Psoas muscle (tissue), 8 donors: Measurements from ENCODE around the gene ADRA2A. TPM values are rescaled to one million over a fixed set of nuclear protein-coding genes. Genes with fewer than 3 reads are reported as not detected.

Experiments used
- ATAC-seq, 4 donors: fragments of 200-7000 bp; cut with Tn5 transposase; one replicate each; pipeline ENCODE4 v1.9.1; 2020; ENCODE audit warnings: moderate library complexity in 3 of 4, mild to moderate bottlenecking in 2 of 4
- DNase-seq, 2 donors: peaks; one replicate each; pipeline ENCODE4 v3.0.0-alpha.2; 2020
- H3K27ac ChIP-seq: fragments of 200-600 bp; one replicate; pipeline ENCODE4 v1.8.0; 2022
- H3K27me3 ChIP-seq, 3 donors: fragments of 200-600 bp in 1 of 3; one replicate each; pipeline versions ENCODE4 v1.6.1 to v1.8.0; 2013 to 2022; ENCODE audit warnings: low read length in 2 of 3, mild to moderate bottlenecking in 2 of 3, moderate library complexity in 1 of 3; ENCODE audit not compliant: insufficient read depth in 3 of 3
- H3K36me3 ChIP-seq, 2 donors: fragments of 200-600 bp in 1 of 2; one replicate each; pipeline versions ENCODE4 v1.6.1 to v1.8.0; 2013 to 2022; ENCODE audit warnings: low read depth in 1 of 2, mild to moderate bottlenecking in 1 of 2, moderate library complexity in 1 of 2; ENCODE audit not compliant: insufficient read depth in 1 of 2
- H3K4me1 ChIP-seq: fragments of 200-600 bp; one replicate; pipeline ENCODE4 v1.8.0; 2022
- H3K4me3 ChIP-seq: fragments of 200-600 bp; one replicate; pipeline ENCODE4 v1.8.0; 2022; ENCODE audit warnings: mild to moderate bottlenecking
- H3K9me3 ChIP-seq: fragments of 200-600 bp; one replicate; pipeline ENCODE4 v1.8.0; 2022
- WGBS, 3 donors: extraction: QIAGEN DNeasy Blood & Tissue Kit; methylation state at CpG; one replicate each; pipeline versions ENCODE4 v1.1.6 to v1.1.7; 2013; 5-methylcytosine and 5-hydroxymethylcytosine counted together
- intact Hi-C, 2 donors: fragments of 100-400 bp; cut with DNase I; formaldehyde crosslinking; loops; one replicate each; pipeline versions ENCODE4 v1.11.0 to v1.14.2; 2022
- polyA plus RNA-seq, 3 donors: library from polyadenylated mRNA; stranded (reverse); fragments of 200-250 nt; gene quantifications; one replicate each; pipeline ENCODE4 v1.2.3, GENCODE V29; 2013
- total RNA-seq, 4 donors: library from RNA; stranded (reverse); fragmentation: NEBNext Ultra II Directional in 2 of 4; extraction: Animal tissue kit (Norgen Biotek cat#: 25700) in 2 of 4; gene quantifications; one replicate each; pipeline versions ENCODE4 v1.2.1 to v1.2.4, GENCODE V29; 2021 to 2023
- TF ChIP-seq, protein P1 (sequence below): fragments of 200-600 bp; IDR thresholded peaks from one replicate; pipeline ENCODE4 v1.8.0; 2022; ENCODE audit warnings: antibody characterized with exemption
- donor health status: healthy with polysubstance abuse.
- donor health status: DM: no; HTN: no; CAD: no; lungs with moderate emphysema.
- donor health status: Bipolar disorder and iron deficiency.
- donor health status: healthy.
- donor health status: DM: yes; HTN: yes; CAD: no.
- donor health status: DM: no; HTN: no; CAD: no.
- donor health status: DM: no; HTN: no; CAD: no.
- donor health status: DM: yes; HTN: yes; CAD: no.

The ADRA2A gene
- total and polyA plus RNA-seq, 7 donors, result 0.12 to 17.2 (median 0.45) TPM

DNA sequence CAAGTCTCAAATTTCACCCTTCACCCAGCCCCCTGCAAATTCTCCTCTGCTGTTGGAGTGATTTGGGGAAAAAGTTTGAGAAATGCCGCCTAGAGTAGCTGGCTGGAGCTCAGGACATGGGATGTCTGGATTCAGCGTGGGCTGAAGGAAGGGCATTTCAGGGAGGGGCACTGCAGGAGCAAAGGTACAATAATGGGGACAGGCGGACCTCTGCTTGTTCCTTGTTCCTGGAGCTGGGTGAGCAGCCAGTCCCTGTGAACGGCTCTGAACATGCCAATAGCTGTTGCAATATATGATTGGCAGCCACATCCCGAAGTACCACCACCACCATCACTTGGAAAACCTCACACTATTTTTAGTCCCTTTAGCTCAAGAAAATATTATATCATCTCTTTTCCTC is 23.4 kb downstream of the ADRA2A start:
- no peak overlapping the region for H3K4me3 ChIP-seq
- no peaks in the 10 kb centered on the region for H3K9me3 ChIP-seq
- no peaks in the 10 kb centered on the region for H3K36me3 ChIP-seq
- H3K4me1 ChIP-seq, result no peaks in the 10 kb centered on the region
- ATAC-seq, result no peak
- intact Hi-C loops, result no loop called here
- WGBS, 3 donors, result 25 to 45% (median 32%) methylated on average over 5 of the region's 5 CpGs
- TF ChIP-seq, protein P1, sequence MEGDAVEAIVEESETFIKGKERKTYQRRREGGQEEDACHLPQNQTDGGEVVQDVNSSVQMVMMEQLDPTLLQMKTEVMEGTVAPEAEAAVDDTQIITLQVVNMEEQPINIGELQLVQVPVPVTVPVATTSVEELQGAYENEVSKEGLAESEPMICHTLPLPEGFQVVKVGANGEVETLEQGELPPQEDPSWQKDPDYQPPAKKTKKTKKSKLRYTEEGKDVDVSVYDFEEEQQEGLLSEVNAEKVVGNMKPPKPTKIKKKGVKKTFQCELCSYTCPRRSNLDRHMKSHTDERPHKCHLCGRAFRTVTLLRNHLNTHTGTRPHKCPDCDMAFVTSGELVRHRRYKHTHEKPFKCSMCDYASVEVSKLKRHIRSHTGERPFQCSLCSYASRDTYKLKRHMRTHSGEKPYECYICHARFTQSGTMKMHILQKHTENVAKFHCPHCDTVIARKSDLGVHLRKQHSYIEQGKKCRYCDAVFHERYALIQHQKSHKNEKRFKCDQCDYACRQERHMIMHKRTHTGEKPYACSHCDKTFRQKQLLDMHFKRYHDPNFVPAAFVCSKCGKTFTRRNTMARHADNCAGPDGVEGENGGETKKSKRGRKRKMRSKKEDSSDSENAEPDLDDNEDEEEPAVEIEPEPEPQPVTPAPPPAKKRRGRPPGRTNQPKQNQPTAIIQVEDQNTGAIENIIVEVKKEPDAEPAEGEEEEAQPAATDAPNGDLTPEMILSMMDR, result no peak
- DNase-seq, result no peak
- H3K27me3 ChIP-seq, result peaks cover 0 to 30% (median 2%) of the 10 kb centered on the region in 3 donors
- H3K27ac ChIP-seq, result no peak overlapping the region

DNA sequence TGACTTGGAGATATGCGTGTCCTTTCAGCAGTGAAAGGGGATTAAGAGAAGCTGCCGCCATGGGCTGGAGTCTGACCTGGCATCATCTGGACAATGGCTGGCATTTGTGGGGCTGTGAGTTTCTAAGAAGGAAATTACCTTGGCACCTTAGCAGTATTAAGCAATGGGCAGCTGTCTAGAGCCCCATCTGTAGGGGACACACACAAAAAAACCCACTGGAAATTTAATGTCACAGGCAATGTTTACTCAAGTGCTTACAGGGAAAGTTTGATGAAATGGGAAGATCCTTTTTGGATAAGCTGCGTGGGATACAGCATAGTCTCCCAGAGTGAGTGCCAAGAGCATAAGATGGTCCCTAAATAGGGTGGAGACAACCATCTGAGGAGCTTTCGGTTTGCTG is 25.0 kb downstream of the ADRA2A start:
- TF ChIP-seq, protein P1, result no peak
- WGBS, 3 donors, result 28 to 52% (median 29%) methylated on average over 4 of the region's 4 CpGs
- DNase-seq, result no peak
- no peaks in the 10 kb centered on the region for H3K9me3 ChIP-seq
- no peaks in the 10 kb centered on the region for H3K4me1 ChIP-seq
- no peak overlapping the region for H3K4me3 ChIP-seq
- intact Hi-C loops, result no loop called here
- no peak for ATAC-seq
- no peak overlapping the region for H3K27ac ChIP-seq
- H3K27me3 ChIP-seq, result peaks cover 0 to 30% (median 2%) of the 10 kb centered on the region in 3 donors
- no peaks in the 10 kb centered on the region for H3K36me3 ChIP-seq

DNA sequence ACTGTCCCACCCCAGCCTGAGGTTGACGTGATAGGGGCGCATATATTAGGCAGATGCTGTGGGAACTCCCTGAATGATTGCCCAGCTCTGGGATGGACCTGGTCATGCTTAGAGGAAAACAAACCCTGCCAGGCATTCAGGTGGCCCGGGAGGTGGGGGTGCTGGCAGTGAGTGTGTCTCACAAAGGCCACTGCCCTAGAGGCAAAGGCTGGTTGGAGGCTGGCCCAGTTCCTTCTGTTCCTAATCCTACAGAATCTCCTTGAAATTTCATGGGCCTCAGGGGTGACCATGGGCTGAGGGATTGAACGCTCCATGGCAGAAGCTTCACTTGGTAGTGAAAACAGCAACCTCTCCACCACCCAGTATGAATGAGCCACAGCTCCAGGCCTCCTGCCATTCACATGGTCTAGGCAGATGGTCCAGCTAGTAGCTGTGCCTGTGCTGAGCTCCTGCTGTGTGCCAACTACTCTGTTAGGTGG is 25.6 kb downstream of the ADRA2A start:
- intact Hi-C loops, result no loop called here
- DNase-seq (no peak), ATAC-seq (no peak)
- H3K36me3 ChIP-seq, result no peaks in the 10 kb centered on the region
- no peaks in the 10 kb centered on the region for H3K9me3 ChIP-seq
- no peak overlapping the region for H3K4me3 ChIP-seq
- WGBS, 3 donors, result 38 to 51% (median 46%) methylated on average over 4 of the region's 4 CpGs
- TF ChIP-seq, protein P1, result no peak
- H3K4me1 ChIP-seq, result no peaks in the 10 kb centered on the region
- H3K27me3 ChIP-seq, result peaks cover 0 to 30% (median 0%) of the 10 kb centered on the region in 3 donors
- H3K27ac ChIP-seq, result no peak overlapping the region

DNA sequence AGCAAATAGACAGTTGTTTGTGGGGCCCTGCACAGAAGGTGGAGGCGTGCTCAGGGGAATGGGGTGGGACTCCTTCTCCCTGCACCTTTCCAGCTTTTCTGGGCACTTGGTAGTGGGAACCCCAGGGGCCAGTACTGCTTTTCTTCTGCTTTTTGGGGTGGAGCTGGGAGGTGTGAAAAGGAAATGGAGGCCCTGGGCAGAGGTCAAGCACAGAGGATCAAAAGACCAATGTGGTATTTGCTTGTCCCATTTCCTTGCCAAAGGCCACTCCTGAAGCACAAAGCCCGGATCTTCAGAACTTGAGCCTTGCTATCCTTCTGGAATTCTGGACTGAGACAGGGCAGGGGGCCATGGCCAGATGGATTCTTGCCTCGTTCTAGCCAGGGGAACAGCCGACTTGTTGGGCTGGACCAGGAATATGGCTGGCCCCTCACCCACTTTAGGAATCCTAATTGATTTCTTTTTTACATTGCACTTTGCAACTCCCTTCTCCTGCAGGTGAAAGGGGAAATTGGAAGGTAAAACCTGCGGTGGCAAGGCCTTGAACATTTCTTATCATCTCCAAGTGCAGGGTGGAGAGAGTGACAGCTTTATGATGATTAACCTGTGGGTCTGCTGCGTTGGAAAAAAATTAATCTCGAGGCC is 26.5 kb downstream of the ADRA2A start:
- peaks cover 0 to 26% (median 0%) of the 10 kb centered on the region in 3 donors for H3K27me3 ChIP-seq
- H3K4me3 ChIP-seq, result no peak overlapping the region
- H3K9me3 ChIP-seq, result no peaks in the 10 kb centered on the region
- no peak overlapping the region for H3K27ac ChIP-seq
- H3K36me3 ChIP-seq, result no peaks in the 10 kb centered on the region
- TF ChIP-seq, protein P1, result no peak
- DNase-seq (no peak), ATAC-seq (no peak)
- no peaks in the 10 kb centered on the region for H3K4me1 ChIP-seq
- WGBS, 3 donors, result 66 to 70% (median 67%) methylated on average over 7 of the region's 7 CpGs
- intact Hi-C loops, result no loop called here

DNA sequence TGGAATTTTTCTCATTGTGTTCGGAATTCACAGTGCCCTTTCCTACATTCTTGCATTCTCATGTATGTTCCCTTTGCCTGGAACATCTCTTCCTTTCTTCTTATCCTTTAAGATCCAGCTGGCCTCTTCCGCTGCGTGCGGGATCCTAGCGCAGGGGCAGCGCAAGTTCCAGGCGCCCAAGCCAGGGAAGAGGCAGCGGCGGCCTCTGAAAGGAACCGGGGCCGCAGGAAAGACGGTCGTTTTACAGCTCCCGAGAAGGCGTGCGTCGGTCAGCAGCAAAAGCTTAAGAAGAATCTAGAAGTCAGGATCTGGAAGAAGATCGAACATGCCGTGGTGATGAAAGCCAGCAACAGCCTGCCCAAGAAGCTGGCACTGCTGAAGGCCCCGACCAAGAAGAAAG is 28.0 kb downstream of the ADRA2A start:
- Histone ChIP-seq H3K36me3 (no peaks in the 10 kb centered on the region), H3K4me1 (no peaks in the 10 kb centered on the region), H3K27me3 (peaks cover 0 to 13% (median 0%) of the 10 kb centered on the region in 3 donors), H3K9me3 (no peaks in the 10 kb centered on the region), H3K27ac (no peak overlapping the region), H3K4me3 (no peak overlapping the region)
- DNase-seq, result no peak
- no peak for ATAC-seq
- TF ChIP-seq, protein P1, result no peak
- whole genome bisulfite sequencing, 3 donors, result 94 to 96% (median 96%) methylated on average over 20 of the region's 20 CpGs
- intact Hi-C loops, result no loop called here
